HCEC 1CT (cell line): ENCODE results near the gene DSCAM.

Experiments
- DNase-seq: peaks from one replicate; pipeline ENCODE4 v3.0.0-alpha.2; 2017

Gene DSCAM

DNA sequence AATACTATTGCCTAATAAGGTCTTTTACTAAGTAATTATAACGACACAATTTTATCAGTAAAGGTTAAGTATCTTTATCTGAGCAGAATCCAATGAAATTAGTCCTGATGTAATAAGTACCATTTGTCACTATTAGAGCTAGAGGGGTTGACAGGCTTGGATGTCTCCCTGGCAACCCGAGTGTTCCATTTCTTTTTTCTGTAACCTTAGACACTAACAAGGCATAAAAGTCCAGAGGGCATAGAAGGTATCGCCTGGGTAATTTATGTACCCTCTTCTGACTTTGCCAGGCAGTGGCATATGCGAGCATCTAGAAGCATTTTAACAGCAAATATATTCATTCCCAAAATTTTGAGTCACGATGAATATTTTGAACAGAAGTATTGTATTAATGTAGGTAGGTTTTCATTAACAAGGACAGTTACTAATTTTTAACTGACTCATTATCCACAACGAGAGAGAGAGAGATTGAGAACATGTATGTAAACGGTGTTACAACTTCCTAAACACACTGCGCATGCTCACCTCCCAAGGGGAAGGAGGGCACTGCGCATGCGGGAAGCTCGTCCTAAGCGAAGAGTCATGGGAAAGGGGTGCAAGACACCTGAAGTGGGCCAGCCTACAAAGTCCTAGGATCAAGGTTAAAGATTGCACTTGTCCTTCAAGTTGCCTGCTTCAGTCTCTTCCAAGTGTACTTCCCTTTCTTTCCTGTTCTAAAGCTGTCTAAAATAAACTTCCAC is 423.9 kb downstream of the DSCAM start:
- DNase-seq = no peak

DNA sequence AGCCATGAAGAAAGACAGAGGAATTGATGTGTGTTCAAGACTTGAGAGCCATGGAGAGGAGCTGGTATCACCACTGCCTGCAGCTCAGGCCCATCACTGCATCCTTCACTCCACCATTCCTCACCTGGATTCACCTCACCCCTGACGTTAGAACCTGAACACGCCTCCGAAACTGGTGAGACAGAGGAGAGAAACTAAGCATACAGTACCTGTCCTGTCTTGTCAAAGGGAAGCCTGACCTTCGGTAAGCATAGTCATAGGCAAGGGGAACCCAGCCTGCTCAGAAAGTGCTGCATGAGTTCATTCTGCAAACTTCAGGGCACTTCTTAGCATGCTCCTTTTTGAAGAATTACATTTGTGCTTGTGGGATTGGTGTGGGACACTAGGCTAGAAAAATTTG is 425.8 kb downstream of the DSCAM start:
- no peak for DNase-seq

DNA sequence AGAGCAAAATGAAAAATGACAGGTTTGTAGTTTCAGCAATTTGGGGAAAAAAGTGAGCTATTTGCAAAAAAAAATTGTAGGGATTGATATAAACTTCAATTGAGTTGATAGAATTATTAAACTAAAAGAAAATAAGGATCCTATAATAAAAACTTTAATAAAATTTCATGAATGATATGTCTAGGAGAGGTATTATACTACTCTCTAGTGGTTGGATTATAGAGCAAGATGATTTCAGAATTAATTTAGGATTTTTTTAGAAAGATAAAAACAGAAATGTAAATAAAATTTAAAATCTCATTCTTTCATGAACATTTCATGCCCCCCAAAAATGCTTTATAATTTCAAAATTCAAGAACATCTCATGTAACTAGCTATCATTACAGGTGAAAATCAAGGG is 430.4 kb downstream of the DSCAM start:
- no peak for DNase-seq

DNA sequence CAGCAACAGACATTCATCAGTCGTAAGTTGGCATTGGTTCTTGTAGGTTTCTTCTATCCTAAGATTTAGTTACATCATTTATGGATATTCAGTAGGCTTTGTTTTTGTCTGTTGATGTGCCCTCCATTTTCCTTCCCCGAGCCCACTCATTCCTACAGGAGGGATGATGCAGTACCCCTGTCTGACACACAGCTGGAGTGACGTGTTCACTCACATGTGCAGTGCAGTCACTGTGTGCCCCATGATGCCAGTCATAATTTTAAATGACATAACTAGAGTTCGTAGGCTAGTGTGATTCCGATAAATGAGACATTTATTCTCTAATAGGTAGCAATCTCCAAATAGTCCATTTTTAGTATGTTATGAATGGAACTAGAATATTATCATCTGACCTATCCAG is 438.4 kb downstream of the DSCAM start:
- DNase-seq = no peak

DNA sequence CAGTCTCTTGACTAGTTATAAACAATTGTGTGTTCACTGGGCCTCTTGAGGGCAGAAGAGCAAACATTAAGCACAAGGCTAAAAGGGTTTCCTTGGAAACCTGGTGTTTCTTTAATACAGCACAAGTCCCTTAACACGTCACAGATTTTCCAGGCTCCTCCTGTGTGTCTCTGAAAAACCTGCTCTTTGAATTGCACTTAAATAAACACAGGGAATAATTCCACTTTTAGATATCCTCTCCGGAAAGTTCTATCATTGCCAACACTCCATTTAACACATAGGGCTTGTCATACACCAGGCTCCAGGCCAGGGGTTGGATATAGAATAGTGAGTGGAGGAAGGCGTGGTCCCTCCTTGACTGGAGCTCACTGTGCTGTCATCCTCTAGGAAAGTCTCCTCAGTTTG is 442.6 kb downstream of the DSCAM start:
- DNase-seq = no peak

DNA sequence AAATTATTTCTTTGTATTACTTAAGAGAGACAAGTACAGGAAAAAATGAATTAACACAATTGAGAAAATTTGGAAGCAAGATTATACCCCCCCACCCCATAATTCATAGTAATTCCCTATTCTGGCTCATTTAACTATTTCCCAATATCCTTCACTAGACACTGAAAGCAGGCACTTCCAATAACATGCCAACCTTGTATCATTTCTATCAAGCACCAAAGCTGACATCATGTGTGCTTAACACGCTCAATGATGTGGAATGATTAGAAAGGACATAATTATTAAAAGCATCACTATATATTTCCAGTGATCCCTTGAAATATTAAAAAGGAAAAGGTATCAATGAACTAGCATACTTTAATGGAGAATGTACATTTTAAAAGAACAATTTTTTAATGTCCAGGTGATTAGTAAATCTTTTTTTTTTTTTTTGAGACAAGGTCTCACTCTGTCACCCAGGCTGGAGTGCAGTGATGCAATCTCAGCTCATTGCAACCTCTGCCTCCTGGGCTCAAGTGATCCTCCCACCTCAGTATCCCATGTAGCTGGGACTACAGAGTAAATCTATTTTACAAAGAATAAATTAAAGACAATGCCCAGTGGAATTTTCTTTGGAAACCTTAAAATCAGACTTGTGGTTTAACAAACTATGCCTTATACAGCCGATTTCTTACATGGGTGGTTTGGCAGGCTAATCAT is 443.9 kb downstream of the DSCAM start:
- no peak for DNase-seq

DNA sequence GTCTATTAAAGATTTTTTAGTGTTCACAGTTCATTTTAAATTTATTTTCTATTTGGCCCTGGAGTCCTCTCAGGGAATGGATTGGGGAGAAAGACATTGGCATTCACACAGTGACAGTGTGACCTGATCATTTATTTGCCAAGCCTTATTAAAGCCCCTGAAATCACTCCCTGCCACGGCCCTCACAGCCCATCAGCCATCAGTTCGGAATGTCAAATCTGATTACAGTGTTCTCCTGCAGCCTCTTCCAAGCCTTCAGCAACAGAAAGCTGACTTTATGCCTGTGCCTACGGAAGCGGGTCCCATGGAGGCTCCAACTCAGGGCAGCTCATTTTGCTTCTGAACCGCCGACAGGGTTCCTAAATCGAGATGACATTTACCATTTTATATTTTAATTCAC is 451.2 kb downstream of the DSCAM start:
- no peak for DNase-seq

DNA sequence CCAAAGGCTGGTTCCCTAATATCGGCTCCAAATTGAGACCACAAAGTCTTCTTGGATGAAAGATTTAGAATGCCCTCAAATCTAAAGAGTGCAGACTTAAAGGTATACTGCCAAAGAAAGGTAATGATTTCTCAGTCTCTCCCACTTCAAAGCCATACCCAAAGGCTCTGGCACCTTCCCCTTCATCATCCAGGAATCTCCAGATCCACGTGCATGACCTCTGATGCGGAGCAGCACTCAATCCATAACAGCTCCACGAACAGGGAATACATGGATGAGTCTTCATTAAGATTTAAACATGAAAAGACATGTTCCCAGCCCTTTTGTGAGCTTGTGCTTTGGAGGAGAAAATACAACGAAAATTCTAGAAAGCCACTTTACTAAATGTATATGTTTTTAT is 453.9 kb downstream of the DSCAM start:
- no peak for DNase-seq

DNA sequence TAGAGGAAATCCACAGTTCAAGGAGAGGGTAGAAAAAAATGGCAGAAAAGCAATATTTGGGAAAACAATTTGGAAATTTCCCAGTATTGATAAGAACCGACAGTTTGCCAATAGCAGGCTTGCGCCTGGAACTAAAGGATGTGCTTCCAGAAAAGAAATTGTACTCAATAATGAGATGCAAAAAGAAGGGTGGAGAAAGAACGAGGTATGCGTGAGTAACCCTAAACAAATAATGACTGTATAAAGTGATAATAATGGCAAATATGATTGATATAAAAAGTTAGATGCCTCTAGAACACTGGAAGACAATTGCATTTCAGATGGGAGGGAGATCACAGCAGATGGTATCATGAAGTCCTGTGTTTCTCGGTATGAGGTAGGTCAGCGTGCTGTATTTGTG is 458.9 kb downstream of the DSCAM start:
- no peak for DNase-seq

DNA sequence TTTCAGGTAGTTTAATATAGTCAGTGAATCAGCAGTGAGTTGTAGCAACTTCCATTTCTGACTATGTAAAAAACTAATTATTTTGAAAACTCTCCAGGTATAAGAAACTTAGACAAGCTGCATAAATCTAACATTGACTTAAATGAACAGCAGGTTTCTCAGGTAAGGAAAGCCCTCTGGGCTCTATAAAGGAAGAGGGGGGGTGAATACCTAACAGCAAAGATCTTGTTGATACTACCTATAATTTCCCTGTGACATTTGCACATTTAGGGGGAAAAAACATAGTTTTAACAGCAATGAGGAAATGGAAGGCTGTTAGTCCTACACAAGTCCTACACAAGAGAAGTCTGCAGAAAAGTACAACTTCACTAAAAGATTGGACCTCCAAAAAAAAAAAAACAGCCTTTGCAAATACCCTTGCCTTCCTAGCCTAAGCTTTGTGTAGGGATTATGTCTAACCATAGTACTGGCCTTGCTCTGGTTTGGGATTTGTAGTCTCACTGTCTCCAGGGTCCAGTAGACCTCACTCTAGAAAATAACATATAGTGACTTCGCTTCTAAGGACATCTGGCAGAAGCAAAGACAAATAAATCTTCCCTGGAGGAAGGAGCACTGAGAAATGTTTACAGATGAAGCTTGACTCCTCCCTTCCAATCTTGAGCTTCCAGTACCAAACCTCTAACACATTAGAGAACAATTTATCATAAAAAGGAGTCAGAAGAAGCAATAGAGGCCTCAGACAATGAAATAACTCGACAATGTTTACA is 459.8 kb downstream of the DSCAM start:
- no peak for DNase-seq

DNA sequence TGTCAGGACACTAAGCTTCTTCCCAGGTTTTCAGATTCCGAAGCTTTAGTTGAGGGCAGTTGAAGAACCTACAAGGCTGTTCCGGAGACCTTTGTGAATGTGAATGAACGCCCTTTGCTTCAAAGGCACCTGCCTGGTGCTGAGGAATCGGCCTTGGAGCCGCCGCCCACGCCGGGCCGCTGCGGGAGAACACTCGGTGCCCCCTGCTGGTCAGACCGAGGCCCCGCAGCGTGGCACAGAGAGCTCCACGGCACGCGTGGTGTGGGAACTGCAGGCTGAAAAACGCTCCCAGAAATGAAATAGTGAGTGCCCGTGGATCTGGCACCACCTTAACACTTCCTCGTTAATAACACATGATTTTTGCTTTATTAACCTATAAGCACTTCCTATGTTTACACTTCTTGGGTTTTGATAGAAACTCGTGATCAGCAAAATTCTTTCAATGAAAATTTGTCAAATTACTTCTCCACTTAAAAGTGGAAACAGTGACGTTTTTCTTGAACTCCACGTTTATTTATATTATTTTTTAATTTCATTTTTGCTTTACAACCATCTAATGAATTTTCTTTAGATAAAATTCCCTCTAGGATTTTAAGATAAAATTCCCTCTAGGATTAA is 460.6 kb downstream of the DSCAM start:
- DNase-seq = no peak

DNA sequence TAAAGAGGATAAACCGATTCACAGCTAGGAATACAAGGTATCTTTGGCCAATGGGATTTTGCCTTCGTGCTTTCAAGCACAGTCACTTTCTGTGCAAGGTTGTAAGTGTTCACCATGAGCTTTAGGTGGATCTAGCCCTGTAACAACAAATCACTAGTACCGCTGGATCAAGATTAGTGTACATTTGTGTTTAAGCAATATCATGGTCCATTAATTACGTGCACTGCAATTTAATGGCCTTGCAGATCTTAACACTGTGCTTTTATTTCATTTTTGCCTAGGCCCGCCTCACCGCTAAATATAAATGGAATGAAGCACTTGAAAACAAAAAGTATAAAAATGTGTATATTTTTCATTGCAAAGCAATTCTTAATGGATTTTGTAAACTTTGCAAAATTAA is 461.1 kb downstream of the DSCAM start:
- DNase-seq = no peak

DNA sequence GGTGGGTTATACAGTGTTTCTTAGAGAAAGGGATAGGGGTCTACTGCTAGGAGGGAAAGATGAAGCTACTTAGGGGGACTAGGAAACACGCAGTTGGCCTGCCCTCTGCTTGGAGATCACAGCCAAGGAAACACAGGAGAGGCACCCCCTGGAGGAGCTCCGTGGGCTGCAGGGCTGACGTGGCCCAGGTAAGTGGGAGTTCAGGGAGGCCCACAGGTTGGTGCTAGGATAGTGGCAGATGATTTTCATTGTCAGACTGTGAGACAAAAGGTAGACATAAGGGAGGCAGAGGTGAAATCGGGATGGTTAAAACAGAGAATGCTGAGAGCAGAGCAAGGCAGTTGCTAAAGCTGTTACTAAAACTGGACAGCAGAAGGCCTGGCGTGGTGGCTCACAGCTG is 463.0 kb downstream of the DSCAM start:
- no peak for DNase-seq

DNA sequence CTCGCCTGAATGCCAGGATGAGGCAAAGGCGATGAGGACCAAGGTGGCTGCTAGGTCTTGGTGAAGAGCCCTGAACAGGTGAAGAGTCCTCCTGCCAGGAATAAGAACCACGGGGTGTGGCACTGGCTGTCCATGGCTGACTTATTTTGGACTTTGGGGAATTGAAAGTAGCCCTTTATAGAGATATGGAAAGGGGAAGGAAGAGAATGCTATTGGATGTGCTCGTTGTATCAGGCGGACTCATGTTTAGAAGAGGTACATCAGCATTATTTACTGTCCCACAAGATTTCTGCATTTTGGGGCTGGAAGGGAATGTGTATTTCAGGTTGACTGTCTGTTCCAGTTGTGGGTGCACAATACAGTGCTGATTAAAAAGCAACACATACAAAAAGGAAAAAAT is 465.8 kb downstream of the DSCAM start:
- no peak for DNase-seq

DNA sequence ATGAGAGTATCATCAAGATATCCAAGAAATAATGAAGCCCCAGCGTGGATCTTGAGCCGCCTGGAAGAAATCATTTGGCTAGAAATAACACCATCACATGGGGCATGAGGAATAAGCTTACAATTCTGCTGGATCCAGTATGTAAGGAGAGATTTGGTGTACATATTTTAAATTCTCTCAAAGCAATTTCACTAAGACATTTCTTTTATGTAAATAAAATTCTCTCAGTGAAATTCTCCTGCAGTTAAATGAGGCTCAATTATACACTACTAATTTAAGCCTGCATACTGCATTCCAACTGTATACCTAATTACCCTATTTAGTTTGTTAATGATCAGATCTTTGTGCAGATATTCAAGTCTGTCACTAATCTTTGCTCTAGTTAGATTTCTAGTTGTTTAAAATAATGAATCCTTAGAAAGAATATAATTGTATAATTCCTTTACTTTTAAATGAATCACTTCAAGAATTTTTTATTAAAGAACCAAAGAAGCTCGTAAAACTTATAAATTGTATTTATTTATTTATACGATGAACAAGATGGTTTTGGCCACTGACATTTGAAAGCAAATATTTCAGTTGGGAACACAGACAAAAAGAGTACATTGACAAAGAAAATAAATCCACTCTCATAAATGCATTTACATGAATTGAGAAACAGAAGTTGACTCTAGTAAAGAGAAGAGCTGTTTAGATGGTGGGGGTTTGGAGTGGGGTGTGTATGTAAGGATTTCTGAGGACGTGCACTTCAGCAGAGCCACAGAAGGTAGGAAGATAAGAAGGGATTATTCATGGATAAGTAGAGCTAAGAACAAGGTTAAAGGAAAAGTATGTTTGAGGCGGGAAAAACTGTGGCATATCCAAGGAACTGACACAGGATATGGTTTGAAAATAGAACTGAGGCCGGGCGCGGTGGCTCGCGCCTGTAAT is 466.8 kb downstream of the DSCAM start:
- no peak for DNase-seq

DNA sequence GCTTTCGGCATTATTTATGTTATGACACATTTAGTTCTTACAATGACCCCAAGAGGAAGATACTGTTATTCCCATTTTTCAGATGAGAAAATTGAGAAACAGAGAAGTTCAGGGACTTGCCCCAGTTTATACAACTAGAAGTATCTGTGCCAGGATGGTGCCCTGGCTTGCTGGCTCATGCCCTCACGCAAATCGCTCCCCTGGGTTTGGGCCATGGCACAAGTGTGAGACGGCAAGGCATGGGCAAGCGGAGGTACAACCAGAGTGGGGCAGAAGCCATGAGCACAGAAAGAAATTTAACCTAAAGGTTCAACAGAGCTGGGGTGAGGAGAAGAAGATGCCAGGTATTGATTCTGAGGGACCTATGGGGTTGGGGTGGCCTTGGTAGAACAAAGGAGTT is 469.8 kb downstream of the DSCAM start:
- no peak for DNase-seq

DNA sequence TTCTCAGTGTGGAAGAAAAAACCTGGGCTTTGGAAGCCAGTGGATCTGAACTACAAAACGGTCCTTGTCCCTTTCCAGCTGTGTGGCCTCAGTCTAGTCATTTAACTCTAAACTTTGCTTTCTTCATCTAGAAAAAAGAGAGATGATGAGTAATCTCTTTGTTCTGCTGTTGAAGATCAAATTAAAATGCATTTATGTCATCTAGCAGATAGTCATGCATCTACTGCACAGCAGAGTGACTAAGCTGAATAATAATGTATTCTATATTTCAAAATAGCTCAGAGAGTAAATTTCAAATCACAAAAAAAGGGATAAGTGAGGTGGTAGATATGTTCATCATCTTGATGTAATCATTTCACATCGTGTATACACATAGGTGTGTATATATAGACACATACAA is 473.2 kb downstream of the DSCAM start:
- DNase-seq = no peak

DNA sequence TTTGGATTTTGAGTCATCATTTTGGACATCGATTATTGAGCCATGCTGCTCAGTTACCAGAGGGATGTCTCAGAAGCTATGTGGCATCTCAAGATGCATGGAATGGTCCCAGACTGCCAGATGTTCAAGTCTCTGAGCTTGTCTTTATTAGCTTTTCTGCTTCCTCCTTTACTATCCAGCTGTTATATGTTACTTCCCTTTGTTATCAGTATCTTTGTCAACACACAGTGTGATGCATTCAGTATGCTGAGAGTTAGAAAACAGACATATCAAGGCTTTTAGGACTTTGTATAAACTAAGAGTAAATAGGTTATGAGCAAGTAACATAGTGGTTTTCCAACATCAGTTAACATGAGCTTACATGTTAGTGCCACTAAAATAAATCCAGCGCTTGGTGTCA is 474.5 kb downstream of the DSCAM start:
- DNase-seq = no peak

DNA sequence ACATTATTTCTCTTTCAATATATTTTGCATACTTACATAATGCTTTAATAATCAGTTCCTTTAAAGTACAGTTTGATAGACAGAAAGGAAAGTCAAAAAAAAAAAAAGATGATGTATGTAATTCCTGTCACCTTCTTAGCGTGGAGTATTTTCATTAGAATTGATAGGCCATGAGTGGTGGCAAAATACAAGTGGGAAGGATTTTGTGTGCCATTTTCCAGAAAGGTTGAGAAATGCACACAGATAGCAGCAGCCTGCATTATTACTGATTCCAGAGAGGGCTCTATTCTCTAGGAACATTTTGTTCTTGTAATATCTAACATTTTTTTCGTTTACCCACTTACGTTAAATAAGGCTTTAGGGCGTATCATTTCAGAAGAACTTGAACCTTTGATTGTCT is 475.6 kb downstream of the DSCAM start:
- DNase-seq = no peak

DNA sequence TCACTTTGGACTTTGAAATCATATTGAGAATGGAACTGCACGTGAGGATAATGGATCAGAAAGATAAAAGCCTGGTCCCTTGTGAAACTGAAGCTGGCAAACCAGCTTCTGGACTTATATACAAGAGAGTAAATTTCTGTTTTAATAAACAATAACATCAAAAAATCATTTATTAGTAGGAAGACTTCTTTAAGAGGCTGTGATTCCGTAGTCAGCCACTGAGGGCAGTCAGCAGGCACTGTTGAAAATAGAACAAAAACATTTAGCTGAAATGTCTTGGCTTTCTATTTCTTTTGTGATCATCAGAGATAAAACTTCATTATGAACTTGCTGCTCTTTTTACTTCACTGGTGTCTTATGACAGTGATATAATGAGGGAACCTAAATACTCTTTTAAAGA is 490.3 kb downstream of the DSCAM start:
- DNase-seq = no peak

DNA sequence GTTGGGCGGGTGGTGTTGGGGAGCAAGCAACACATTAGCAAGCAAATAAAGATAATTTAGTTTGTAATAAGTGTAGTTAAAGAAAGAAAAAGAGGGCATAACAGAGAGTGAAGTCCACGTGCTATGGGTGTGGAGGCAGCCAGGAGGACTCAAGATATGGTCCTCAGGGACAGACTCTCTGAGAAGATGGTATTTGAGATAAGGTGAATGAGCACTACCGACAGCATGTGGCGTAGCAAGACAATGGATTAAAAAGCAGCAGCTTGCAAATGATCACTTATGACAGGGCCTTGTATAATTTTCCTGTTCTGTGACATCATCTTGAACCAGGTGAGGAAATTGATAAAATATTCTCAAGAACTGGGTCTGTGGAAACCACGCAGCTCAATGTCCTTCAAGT is 491.9 kb downstream of the DSCAM start:
- DNase-seq = no peak

DNA sequence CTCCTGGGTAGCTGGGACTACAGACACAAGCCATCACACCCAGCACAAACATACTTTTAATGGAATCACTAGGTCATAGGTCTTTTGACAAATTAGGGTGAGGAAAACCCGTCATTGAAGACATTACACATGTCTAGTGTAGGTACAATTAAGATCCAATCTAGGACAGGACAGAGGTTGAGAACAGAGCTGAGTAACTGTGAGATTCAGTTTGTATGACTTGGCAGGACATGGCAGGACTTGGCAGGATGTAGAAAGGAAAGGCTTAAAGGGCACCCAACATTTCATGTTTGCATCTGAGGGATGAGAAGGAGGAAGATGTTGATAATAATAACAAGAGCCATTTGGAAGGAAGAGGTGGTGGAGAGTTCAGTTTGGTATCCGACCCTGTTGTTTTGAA is 496.0 kb downstream of the DSCAM start:
- no peak for DNase-seq

DNA sequence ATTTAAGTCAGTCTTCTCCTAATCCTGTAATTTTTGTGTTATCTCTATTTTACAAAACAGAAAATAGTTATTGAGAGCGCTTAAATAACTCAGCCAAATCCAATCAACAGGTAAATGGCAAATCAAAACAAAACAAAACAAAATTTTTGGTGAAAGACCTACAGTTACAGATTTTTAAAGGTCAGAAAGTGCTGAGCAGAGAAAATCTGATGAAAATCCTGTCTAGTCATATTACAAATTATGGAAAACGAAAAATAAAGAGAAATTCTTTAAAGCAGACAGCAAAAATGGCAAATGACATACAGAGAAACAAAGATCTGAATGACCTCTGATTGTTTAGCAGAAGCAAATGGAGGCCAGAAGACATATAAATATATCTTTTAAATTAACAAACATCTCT is 497.4 kb downstream of the DSCAM start:
- DNase-seq = no peak
